ENCODE results near the gene ITGB1BP2.
"Not testable (repeated sequence)": the region's sequence is repeated elsewhere in the genome, so short reads cannot be mapped to it uniquely, and the experiment has no call there.

Gene ITGB1BP2

GRCh38 chrX:71302461-71303213, 1.1 kb downstream of the ITGB1BP2 start:
- no peak for DNase-seq

DNA sequence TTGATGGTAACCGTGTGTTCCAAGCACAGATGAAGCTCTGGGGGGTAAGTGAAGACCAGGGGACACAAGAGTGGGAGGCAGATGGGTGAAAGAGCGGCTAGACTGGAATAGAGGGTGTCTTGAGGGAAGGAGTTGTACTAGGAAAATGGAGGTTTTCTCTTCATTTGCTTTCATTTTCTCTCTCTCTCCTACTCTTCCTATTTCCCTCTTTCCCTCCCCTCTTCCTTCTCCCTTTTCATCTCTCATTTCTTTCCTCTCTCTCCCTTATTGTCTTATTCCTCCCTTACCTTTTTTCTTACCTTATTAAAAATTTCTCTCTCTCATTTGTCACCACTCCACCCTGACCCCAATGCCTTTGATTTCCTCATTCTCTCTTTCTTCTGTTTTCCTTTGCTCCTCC, 3.0 kb downstream of the ITGB1BP2 start:
- DNase-seq = no peak

GRCh38 chrX:71315917-71316316, 14.4 kb downstream of the ITGB1BP2 start:
- no peak for DNase-seq

DNA sequence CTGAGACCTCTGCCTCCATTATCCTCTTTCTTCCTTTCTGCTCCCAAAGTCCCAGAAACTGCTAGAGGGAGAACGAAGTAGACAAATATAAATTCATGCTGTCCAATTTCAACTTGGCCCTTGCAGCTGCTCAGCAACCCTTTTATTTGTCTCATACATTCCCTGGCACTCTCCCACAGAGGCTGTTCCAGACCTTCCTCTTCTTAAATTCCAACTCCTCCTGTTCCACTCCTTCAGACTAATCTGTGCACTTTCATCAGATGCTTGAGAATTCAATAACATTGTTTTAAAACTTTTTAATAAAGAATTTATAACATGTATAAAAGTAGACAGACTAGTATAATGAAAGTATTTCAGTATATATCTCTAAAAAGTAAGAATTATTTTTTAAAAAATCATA, 15.4 kb downstream of the ITGB1BP2 start:
- not testable (repeated sequence) for DNase-seq

GRCh38 chrX:71320126-71320525, 18.6 kb downstream of the ITGB1BP2 start:
- no peak for DNase-seq

GRCh38 chrX:71321731-71322130, 20.2 kb downstream of the ITGB1BP2 start:
- DNase-seq = no peak

DNA sequence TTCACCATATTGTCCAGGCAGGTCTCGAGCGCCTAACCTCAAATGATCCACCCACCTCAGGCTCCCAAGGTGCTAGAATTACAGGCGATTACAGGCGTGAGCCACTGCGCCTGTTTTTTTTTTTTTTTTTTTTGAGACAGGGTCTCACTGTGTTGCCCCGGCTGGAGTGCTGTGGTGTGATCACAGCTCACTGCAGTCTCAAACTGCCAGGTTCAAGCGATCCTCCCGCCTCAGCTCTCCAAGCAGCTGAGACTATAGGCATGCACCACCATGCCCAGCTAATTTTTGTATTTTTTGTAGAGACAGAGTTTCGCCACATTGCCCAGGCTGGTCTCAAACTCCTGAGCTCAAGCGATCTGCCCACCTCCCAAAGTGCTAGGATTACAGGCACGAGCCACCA, 22.9 kb downstream of the ITGB1BP2 start:
- DNase-seq = not testable (repeated sequence)

- DNase-seq = no peak
These were observed 24.8 kb downstream of the ITGB1BP2 start for GRCh38 chrX:71326394-71326793.

- DNase-seq = not testable (repeated sequence)
These were observed 47.7 kb downstream of the ITGB1BP2 start for GRCh38 chrX:71349151-71349665.

DNA sequence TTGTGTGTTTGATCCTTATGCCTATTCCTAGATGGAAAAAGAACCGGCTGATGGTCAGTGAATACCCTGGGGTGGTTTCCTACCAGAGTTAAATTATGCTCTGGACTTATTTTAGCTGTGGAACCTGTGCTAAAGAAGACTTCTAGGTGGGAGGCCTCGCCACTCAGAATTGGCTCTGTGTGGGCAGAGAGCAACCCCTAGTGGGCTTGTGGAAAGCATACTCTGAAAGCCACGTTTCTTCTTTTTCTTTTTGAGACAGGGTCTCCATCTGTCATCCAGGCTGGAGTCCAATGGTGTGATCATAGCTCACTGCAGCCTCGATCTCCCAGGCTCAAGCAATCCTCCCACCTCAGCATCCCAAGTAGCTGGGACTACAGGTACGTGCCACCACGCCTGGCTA, 48.3 kb downstream of the ITGB1BP2 start:
- DNase-seq = not testable (repeated sequence)

- DNase-seq = not testable (repeated sequence)
These were observed 50.9 kb downstream of the ITGB1BP2 start for GRCh38 chrX:71352439-71352838.
